IMR-90 (cell line): ENCODE results near the gene NDUFAF4. TPM values are rescaled to one million over a fixed set of nuclear protein-coding genes. Genes with fewer than 3 reads are reported as not detected.

Source experiments
- ATAC-seq: fragments of 200-7000 bp; cut with Tn5 transposase; 2 replicates; pipeline ENCODE4 v1.9.1; 2020; ENCODE audit warnings: low read depth, mild to moderate bottlenecking, moderate library complexity
- BruUV-seq: library from RNA; stranded (reverse); fragments of 400-500 nt; replicated peaks from 2 replicates; lab custom pipeline; 2021; lab: Mats Ljungman, UMichigan
- CTCF ChIA-PET: fragments of 300-600 bp; formaldehyde crosslinking; extraction: SDS; loops from one replicate; lab custom pipeline; 2021; ENCODE audit warnings: antibody characterized with exemption; lab: Yijun Ruan, JAX
- POLR2A ChIA-PET: fragments of 300-600 bp; sonication (Branson Sonifier 250); formaldehyde crosslinking; loops from one replicate; lab custom pipeline; 2022; ENCODE audit warnings: antibody characterized with exemption; ENCODE audit not compliant: unreplicated experiment; lab: Charles Lee
- DNase-seq: peaks from one replicate; pipeline ENCODE4 v3.0.0; 2013
- H2AFZ ChIP-seq: replicated peaks from 2 replicates; pipeline ENCODE3; 2013; ENCODE audit warnings: low read length, mild to moderate bottlenecking; ENCODE audit not compliant: poor library complexity
- H2AK5ac ChIP-seq: 2 replicates; pipeline ENCODE4 v1.6.1; 2013; ENCODE audit warnings: low read depth, low read length, inconsistent platforms
- H2AK9ac ChIP-seq: replicated peaks from 2 replicates; pipeline ENCODE3; 2013; ENCODE audit warnings: mild to moderate bottlenecking, low read depth, low read length, moderate library complexity; ENCODE audit not compliant: poor library complexity
- H2BK120ac ChIP-seq: 2 replicates; pipeline ENCODE4 v1.6.1; 2013; ENCODE audit warnings: low read depth, low read length, inconsistent platforms
- H2BK15ac ChIP-seq: 3 replicates; pipeline ENCODE4 v1.6.1; 2013; ENCODE audit warnings: low read depth, low read length, inconsistent platforms
- H2BK20ac ChIP-seq: 2 replicates; pipeline ENCODE4 v1.6.1; 2013; ENCODE audit warnings: low read depth, mild to moderate bottlenecking, inconsistent platforms, low read length, moderate library complexity
- H2BK5ac ChIP-seq: 2 replicates; pipeline ENCODE4 v1.6.1; 2013; ENCODE audit warnings: mild to moderate bottlenecking, low read depth, low read length, inconsistent platforms; ENCODE audit not compliant: poor library complexity, severe bottlenecking
- H3K14ac ChIP-seq: replicated peaks from 2 replicates; pipeline ENCODE4 v1.6.1; 2013; ENCODE audit warnings: low read depth, low read length, inconsistent platforms
- H3K18ac ChIP-seq: 2 replicates; pipeline ENCODE4 v1.6.1; 2013; ENCODE audit warnings: low read depth, low read length, control low read depth
- H3K23ac ChIP-seq: 2 replicates; pipeline ENCODE4 v1.6.1; 2013; ENCODE audit warnings: low read depth, low read length, inconsistent platforms
- H3K27ac ChIP-seq: 2 replicates; pipeline ENCODE4 v1.5.1; 2013; ENCODE audit warnings: mild to moderate bottlenecking, control low read depth, low read length; ENCODE audit not compliant: insufficient read depth
- H3K27me3 ChIP-seq: 2 replicates; pipeline ENCODE4 v1.6.1; 2013; ENCODE audit warnings: low read length; ENCODE audit not compliant: control insufficient read depth, insufficient read depth
- H3K36me3 ChIP-seq: 2 replicates; pipeline ENCODE4 v1.6.1; 2013; ENCODE audit warnings: low read length, mixed read lengths; ENCODE audit not compliant: control insufficient read depth, insufficient read depth
- H3K4ac ChIP-seq: 2 replicates; pipeline ENCODE4 v1.6.1; 2013; ENCODE audit warnings: low read depth, low read length, inconsistent platforms
- H3K4me1 ChIP-seq: 2 replicates; pipeline ENCODE4 v1.6.1; 2013; ENCODE audit warnings: low read length, mixed read lengths; ENCODE audit not compliant: control insufficient read depth, insufficient read depth
- H3K4me2 ChIP-seq: 2 replicates; pipeline ENCODE4 v1.6.1; 2013; ENCODE audit warnings: low read depth, mild to moderate bottlenecking, control low read depth, low read length, moderate library complexity
- H3K4me3 ChIP-seq: 2 replicates; pipeline ENCODE4 v1.5.1; 2013; ENCODE audit warnings: low read depth, mild to moderate bottlenecking, control low read depth, low read length, moderate library complexity; ENCODE audit not compliant: insufficient read depth
- H3K56ac ChIP-seq: 2 replicates; pipeline ENCODE4 v1.6.1; 2013; ENCODE audit warnings: low read length, inconsistent platforms; ENCODE audit not compliant: insufficient read depth; ENCODE audit errors: extremely low read depth
- H3K79me1 ChIP-seq, 2 experiments: 2 replicates each; pipeline ENCODE4 v1.6.1; 2013; ENCODE audit warnings: low read length in 2 of 2, inconsistent platforms in 1 of 2, low read depth in 1 of 2
- H3K9ac ChIP-seq: 2 replicates; pipeline ENCODE4 v1.6.1; 2013; ENCODE audit warnings: low read depth, low read length, control low read depth
- H3K9me1 ChIP-seq: 2 replicates; pipeline ENCODE4 v1.6.1; 2013; ENCODE audit warnings: low read length, inconsistent platforms; ENCODE audit not compliant: insufficient read depth
- H3K9me3 ChIP-seq: 2 replicates; pipeline ENCODE4 v1.6.1; 2013; ENCODE audit warnings: low read length; ENCODE audit not compliant: control insufficient read depth, insufficient read depth
- H4K20me1 ChIP-seq: 2 replicates; pipeline ENCODE4 v1.6.1; 2013; ENCODE audit warnings: low read length, inconsistent platforms; ENCODE audit not compliant: insufficient read depth
- H4K5ac ChIP-seq: 2 replicates; pipeline ENCODE4 v1.6.1; 2013; ENCODE audit warnings: mild to moderate bottlenecking, low read depth, low read length, control low read depth
- H4K8ac ChIP-seq, 2 experiments: 2 replicates each; pipeline ENCODE4 v1.6.1; 2013; ENCODE audit warnings: low read depth in 2 of 2, low read length in 2 of 2, control low read depth in 1 of 2, inconsistent platforms in 1 of 2
- H4K91ac ChIP-seq: 2 replicates; pipeline ENCODE4 v1.6.1; 2013; ENCODE audit warnings: low read depth, low read length, inconsistent platforms; ENCODE audit not compliant: insufficient read depth
- CEBPB ChIP-seq: IDR thresholded peaks from 2 replicates; pipeline ENCODE4 v1.6.1; 2012; ENCODE audit warnings: low read depth, low read length, improper control_type of control experiment
- CHD1 ChIP-seq: IDR thresholded peaks from 2 replicates; pipeline ENCODE4 v1.6.1; 2012; ENCODE audit warnings: low read depth, low read length, improper control_type of control experiment
- CTCF ChIP-seq: conservative IDR thresholded peaks from 2 replicates; pipeline ENCODE4 v1.5.1; 2012; ENCODE audit warnings: mild to moderate bottlenecking, low read depth, low read length, improper control_type of control experiment
- ELK1 ChIP-seq: fragments of 150-350 bp; IDR thresholded peaks from 2 replicates; pipeline ENCODE4 v1.6.1; 2016; ENCODE audit warnings: low read depth, mild to moderate bottlenecking, low read length, moderate library complexity, borderline replicate concordance
- FOS ChIP-seq: fragments of 150-350 bp; IDR thresholded peaks from 2 replicates; pipeline ENCODE4 v1.6.1; 2016; ENCODE audit warnings: low read depth, low read length
- MAFK ChIP-seq: IDR thresholded peaks from 2 replicates; pipeline ENCODE4 v1.6.1; 2012; ENCODE audit warnings: low read depth, low read length, improper control_type of control experiment
- MAZ ChIP-seq: IDR thresholded peaks from 2 replicates; pipeline ENCODE4 v1.6.1; 2012; ENCODE audit warnings: low read depth, mild to moderate bottlenecking, low read length, improper control_type of control experiment, moderate library complexity, borderline replicate concordance
- MXI1 ChIP-seq: IDR thresholded peaks from 2 replicates; pipeline ENCODE4 v1.6.1; 2012; ENCODE audit warnings: low read depth, mild to moderate bottlenecking, low read length, moderate library complexity, borderline replicate concordance
- RAD21 ChIP-seq: IDR thresholded peaks from 2 replicates; pipeline ENCODE4 v1.6.1; 2012; ENCODE audit warnings: low read length, improper control_type of control experiment
- RCOR1 ChIP-seq: IDR thresholded peaks from 2 replicates; pipeline ENCODE4 v1.6.1; 2012; ENCODE audit warnings: mild to moderate bottlenecking, low read length, improper control_type of control experiment; ENCODE audit not compliant: insufficient replicate concordance
- RFX5 ChIP-seq: IDR thresholded peaks from 2 replicates; pipeline ENCODE4 v1.8.0; 2012; ENCODE audit warnings: low read depth, mild to moderate bottlenecking, low read length, moderate library complexity
- SMC3 ChIP-seq: fragments of 150-350 bp; IDR thresholded peaks from 2 replicates; pipeline ENCODE4 v1.6.1; 2016; ENCODE audit warnings: low read depth, mild to moderate bottlenecking, antibody characterized with exemption, low read length, moderate library complexity
- USF2 ChIP-seq: fragments of 150-350 bp; IDR thresholded peaks from 2 replicates; pipeline ENCODE4 v1.6.1; 2017; ENCODE audit warnings: mild to moderate bottlenecking, antibody characterized with exemption, low read length, low read depth
- WGBS, 2 experiments: methylation state at CpG; one replicate each; pipeline versions ENCODE4 v1.1.5 to v1.1.7; 2013; ENCODE audit warnings: missing lambda C conversion rate in 2 of 2; ENCODE audit not compliant: insufficient read length in 1 of 2; ENCODE audit errors: extremely low coverage in 2 of 2; 5-methylcytosine and 5-hydroxymethylcytosine counted together
- dilution Hi-C: fragments of 300-500 bp; cut with HindIII; formaldehyde crosslinking; loops from one replicate; pipeline ENCODE4 v1.14.3; 2018; ENCODE audit warnings: low sequenced_read_pairs; ENCODE audit not compliant: unreplicated experiment
- in situ Hi-C: fragments of 300-500 bp; cut with MboI; formaldehyde crosslinking; loops from 3 replicates; pipeline ENCODE4 v1.14.3; 2019; ENCODE audit warnings: low sequenced_read_pairs, inconsistent platforms, mixed read lengths
- intact Hi-C: fragments of 100-400 bp; cut with micrococcal nuclease; formaldehyde crosslinking; loops from 2 replicates; pipeline ENCODE4 v1.10.0; 2022
- polyA plus RNA-seq, 3 experiments: library from polyadenylated mRNA; depleted of rRNA; stranded (reverse); fragments of >200 nt; gene quantifications; 2 replicates each; pipeline ENCODE4 v1.2.3, GENCODE V29; 2012; ENCODE audit warnings: low replicate concordance in 1 of 3
- total RNA-seq: library from RNA; depleted of rRNA; stranded (reverse); fragments of >200 nt; gene quantifications from 2 replicates; pipeline ENCODE4 v1.2.3, GENCODE V29; 2012

Gene NDUFAF4
- total and polyA plus RNA-seq, 2 of the 4 experiments (the other 2 are of a cell fraction), result 6.3 to 13.4 TPM

GRCh38 chr6:96898241-96898851 lies 655 bp upstream of the NDUFAF4 start (continued):
- TF ChIP-seq MAZ, result no peak

- Histone ChIP-seq H2BK120ac (no peak overlapping the region), H3K4ac (no peak overlapping the region), H3K4me3 (no peak overlapping the region), H3K36me3 (peaks cover 7% of the 10 kb centered on the region), H3K4me2 (no peak overlapping the region), H3K18ac (no peak overlapping the region), H3K23ac (no peak overlapping the region), H3K27me3 (no peaks in the 10 kb centered on the region; the same call in none of the 2 replicates), H3K79me1 (0 out of 4 replicates have a peak, but pooled peaks cover 2 to 3% of the 10 kb centered on the region in 2 experiments), H3K56ac (no peak overlapping the region), H3K27ac (no peak overlapping the region), H2BK20ac (no peak overlapping the region), H4K91ac (no peak overlapping the region), H2BK5ac (no peak overlapping the region), H2AK5ac (no peak overlapping the region), H3K4me1 (no peaks in the 10 kb centered on the region), H4K5ac (no peak overlapping the region), H3K9me1 (peaks cover 2% of the 10 kb centered on the region; the same call in 1 of the 2 replicates), H4K8ac (no peak overlapping the region), H2BK15ac (no peak overlapping the region), H2AFZ (no peak overlapping the region), H3K9ac (no peak overlapping the region), H2AK9ac (no peak overlapping the region), H3K14ac (no peak overlapping the region), H4K20me1 (no peaks in the 10 kb centered on the region), H3K9me3 (no peaks in the 10 kb centered on the region)
- CTCF ChIA-PET, result no interaction called here
- intact Hi-C loops (no loop called here), dilution Hi-C loops (no loop called here), in situ Hi-C loops (no loop called here)
- no TSS peak for BruUV-seq
- WGBS, 2 experiments, result no CpG with 5 or more reads among the region's 1 CpG
- DNase-seq (no peak), ATAC-seq (no peak)
- POLR2A ChIA-PET, result no interaction called here
- no peak for TF ChIP-seq USF2
- no peak for TF ChIP-seq MAFK
- no peak for TF ChIP-seq CTCF
- TF ChIP-seq CEBPB, result no peak
- no peak for TF ChIP-seq RAD21
- TF ChIP-seq SMC3, result no peak
- no peak for TF ChIP-seq ELK1
- TF ChIP-seq FOS, result no peak
- TF ChIP-seq RCOR1, result no peak
- TF ChIP-seq MAZ, result no peak
- TF ChIP-seq CHD1, result no peak
- no peak for TF ChIP-seq RFX5
- TF ChIP-seq MXI1, result no peak
Measured at GRCh38 chr6:96889146-96889545, 8.5 kb downstream of the NDUFAF4 start.
